Fibroblast of villous mesenchyme (primary cell): Measurements from ENCODE around the gene LRRTM4. TPM values are rescaled to one million over a fixed set of nuclear protein-coding genes. Genes with fewer than 3 reads are reported as not detected.

Experiments used
- DNase-seq: peaks from one replicate; pipeline ENCODE4 v3.0.0-alpha.2; 2010; ENCODE audit warnings: low read depth
- H3K4me3 ChIP-seq: 2 replicates; pipeline ENCODE4 v1.5.1; 2011; ENCODE audit warnings: low read depth, mild to moderate bottlenecking, low read length
- CTCF ChIP-seq: IDR thresholded peaks from 2 replicates; pipeline ENCODE4 v1.5.1; 2012; ENCODE audit warnings: low read depth, mild to moderate bottlenecking, low read length; ENCODE audit not compliant: insufficient read depth
- total RNA-seq: library from RNA; depleted of rRNA; stranded (reverse); fragments of >200 nt; gene quantifications from 2 replicates; pipeline ENCODE4 v1.2.3, GENCODE V29; 2012

The LRRTM4 gene
- not detected in 2 replicates for total RNA-seq

GRCh38 chr2:77521931-77522470 is at the start of gene LRRTM4:
LRRTM4 (minus strand) TSS chr2:77522376.
- no peak for TF ChIP-seq CTCF
- DNase-seq: no peak
- H3K4me3 ChIP-seq: no peak within 1 kb of the TSS

- TF ChIP-seq CTCF: no peak
- no peak for DNase-seq
- no peak overlapping the region for H3K4me3 ChIP-seq
Measured at GRCh38 chr2:77571545-77571944, 49.4 kb upstream of the LRRTM4 start.

GRCh38 chr2:77567723-77568122 is 45.5 kb upstream of the LRRTM4 start:
- no peak for TF ChIP-seq CTCF
- no peak overlapping the region for H3K4me3 ChIP-seq
- no peak for DNase-seq

GRCh38 chr2:77566582-77566981 is 44.4 kb upstream of the LRRTM4 start:
- DNase-seq: no peak
- H3K4me3 ChIP-seq: no peak overlapping the region
- TF ChIP-seq CTCF: no peak

GRCh38 chr2:77566131-77566530 is 44.0 kb upstream of the LRRTM4 start:
- no peak overlapping the region for H3K4me3 ChIP-seq
- DNase-seq: no peak
- TF ChIP-seq CTCF: no peak

- no peak for DNase-seq
- H3K4me3 ChIP-seq: no peak overlapping the region
- no peak for TF ChIP-seq CTCF
Measured at GRCh38 chr2:77552956-77553355, 30.8 kb upstream of the LRRTM4 start.

- TF ChIP-seq CTCF: no peak
- DNase-seq: no peak
- no peak overlapping the region for H3K4me3 ChIP-seq
Measured at GRCh38 chr2:77538031-77538430, 15.9 kb upstream of the LRRTM4 start.
